HG03565 (cell line): ENCODE measurements around the gene ICOS.

ENCODE experiments used
- ATAC-seq: cut with Tn5 transposase; IDR thresholded peaks from one replicate; pipeline ENCODE4 v1.9.1; 2021; ENCODE audit warnings: mild to moderate bottlenecking, moderate library complexity; ENCODE audit not compliant: unreplicated experiment

The ICOS gene

GRCh38 chr2:204005940-204006721 lies 69.6 kb downstream of the ICOS start:
- no peak for ATAC-seq

GRCh38 chr2:204008352-204008751 lies 71.8 kb downstream of the ICOS start:
- no peak for ATAC-seq

DNA sequence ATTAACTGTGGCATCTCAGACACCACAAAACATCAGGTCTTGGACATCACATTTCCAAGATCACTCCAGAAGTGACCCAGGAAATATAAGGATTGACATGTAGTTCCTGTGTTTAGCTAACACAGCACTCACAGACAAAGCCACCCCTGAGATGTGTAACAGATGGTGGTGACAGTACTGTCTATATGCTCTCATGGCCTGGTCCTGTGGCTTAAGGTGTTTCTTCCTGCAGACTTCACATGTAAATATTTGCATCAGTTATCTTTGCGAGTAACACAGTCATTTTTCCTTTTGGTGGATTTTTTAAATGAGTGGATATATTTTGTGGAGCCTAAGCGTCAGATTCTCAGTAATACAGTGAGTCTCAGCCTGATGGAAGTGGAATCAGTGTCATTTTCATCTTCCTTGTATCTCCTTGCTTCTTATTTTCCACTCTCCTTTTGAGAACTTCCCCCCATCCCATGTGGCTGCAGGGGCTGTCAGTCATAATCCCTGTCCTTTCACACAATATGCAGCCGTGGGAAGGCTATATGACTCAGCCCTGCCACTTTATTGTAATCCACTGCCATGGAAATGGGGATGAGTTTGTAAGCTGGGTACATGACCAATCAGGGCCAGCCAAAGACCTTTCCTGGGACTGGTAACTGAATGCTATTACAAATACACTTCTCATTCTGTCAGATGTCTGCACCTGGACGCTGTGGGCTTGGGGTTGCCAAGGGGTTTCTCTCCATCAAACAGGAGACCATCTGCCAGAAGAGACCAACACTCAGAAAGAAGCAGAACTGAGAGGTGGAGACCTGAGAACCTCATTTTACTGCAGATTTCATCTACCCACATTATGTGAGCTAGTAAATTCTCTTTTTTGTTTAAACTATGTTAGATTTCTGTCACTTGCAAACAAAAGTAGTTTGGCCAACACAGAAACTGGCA lies 74.3 kb downstream of the ICOS start:
- ATAC-seq, result no peak
